ENCODE measurements around the gene SDHC.

SDHC gene

Small RNA genes within 50 kb of the gene (small RNA-seq; reads per million reads assigned to genes)
- 0 reads per million in 2 experiments for gene AL592295.2
- gene RNU6-481P = 0 reads per million in 2 experiments
